ENCODE data around the gene SCAP.
"Not testable (repeated sequence)": the region's sequence is repeated elsewhere in the genome, so short reads cannot be mapped to it uniquely, and the experiment has no call there.

SCAP gene

DNA sequence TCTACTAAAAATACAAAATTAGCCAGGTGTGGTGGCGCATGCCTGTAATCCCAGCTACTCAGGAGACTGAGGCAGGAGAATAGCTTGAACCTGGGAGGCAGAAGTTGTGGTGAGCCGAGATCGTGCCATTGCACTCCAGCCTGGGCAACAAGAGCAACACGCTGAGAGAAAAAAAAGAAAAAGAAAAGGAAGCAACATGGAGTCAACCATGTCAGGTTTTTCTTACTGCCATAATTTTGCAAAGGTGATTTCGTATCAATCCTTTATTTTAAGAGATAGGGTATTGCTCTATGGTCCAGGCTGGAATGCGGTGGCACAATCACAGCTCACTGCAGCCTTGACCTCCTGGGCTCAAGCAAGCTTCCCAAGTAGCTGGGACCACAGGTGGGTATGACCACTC, 4.5 kb upstream of the SCAP start:
- not testable (repeated sequence) for DNase-seq

DNA sequence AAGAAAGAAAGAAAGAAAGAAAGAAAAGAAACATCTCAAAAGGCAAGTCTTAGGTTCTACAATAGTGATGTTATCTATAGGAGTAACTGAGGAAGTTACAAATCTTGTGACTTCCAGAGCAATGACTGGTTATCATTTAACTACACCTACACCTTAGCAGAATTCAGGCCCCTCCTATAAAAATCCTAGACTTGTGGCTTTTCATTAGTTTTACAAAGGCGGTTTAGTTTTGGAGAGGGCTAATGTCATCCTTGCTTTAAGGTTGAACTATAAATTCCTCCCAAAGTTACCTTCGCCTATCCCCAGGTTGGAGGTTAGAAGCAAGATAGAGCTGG, 4.1 kb upstream of the SCAP start:
- no peak for DNase-seq

DNA sequence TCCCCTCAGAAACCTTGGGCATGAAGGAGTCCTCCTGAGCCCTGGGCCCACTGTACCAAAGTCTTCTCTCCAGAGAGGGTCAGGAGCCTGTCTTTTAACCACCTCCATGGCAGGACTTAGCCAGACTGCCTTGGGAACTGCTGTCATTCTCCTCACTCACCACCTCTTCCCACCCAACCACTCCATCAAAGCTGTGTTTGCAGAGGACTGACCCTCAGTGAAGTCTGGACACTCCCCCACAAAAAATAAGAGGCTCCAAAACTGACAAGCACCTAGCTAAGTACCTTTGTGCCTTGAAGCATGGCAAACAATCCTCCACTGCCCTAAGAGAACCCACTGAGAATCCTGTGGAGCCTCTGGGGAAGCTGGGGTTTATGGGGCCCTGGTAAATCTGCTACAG, 2.3 kb upstream of the SCAP start:
- no peak for DNase-seq

DNA sequence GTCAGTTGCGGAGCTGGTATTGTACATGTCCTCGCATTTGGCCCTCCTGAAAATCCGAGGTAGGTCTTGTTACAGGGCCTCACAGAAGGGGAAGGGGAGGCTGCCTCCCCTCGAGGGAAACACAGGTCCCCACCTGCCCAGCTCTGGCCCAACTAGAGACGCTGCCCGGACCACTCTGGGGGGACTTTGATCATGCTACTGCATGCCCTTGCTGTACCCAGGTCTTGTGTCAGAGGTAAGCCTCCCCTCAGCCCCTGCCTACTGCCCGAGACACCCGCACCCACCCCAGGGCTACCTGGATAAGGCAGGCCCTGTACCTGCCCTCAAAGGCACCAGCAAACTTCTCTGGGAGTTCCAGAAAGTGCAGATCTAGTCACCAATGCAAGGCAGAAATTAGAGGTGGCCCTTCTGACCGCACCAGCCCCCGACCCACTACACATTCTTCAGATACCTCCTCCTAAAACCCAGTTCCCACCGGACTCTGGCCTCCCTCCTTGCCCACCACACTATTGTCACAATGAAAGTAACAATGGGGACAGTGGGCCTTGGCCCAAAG, 981 bp upstream of the SCAP start:
- no peak for DNase-seq

DNA sequence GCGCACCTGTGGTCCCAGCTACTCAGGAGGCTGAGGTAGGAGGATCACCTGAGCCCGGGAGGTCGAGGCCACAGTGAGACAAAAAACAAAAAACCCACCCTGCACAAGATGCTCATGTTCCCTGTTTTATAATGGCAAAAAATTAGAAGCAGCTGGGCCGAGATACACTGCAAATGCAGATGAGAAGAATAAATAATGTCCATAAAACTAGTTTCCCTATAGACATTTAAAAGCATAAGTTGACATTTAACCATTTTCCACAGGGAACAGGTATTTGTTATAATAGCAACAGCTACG, 537 bp upstream of the SCAP start:
- DNase-seq: no peak

GRCh38 chr3:47475029-47475569, 642 bp downstream of the SCAP start:
- DNase-seq: no peak

DNA sequence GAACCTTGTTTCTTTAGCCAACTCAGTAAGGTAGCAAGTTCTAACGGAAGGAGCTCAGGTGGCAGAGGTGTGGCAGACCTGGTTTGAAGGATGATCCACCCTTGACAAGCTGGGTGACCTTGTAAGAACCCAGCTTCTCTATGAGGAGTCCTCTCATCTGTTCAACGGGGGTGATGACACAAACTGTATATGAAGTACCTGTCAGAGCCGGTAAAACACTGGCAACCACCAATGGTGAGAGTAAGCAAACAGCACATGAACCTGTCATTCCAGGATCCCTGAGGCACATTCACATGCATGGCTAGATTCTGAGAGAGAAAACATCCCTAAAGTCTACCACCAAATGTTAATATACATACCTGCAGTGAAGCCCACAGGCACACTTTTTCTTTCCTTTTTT, 2.4 kb downstream of the SCAP start:
- peak; percentile 0 for DNase-seq

DNA sequence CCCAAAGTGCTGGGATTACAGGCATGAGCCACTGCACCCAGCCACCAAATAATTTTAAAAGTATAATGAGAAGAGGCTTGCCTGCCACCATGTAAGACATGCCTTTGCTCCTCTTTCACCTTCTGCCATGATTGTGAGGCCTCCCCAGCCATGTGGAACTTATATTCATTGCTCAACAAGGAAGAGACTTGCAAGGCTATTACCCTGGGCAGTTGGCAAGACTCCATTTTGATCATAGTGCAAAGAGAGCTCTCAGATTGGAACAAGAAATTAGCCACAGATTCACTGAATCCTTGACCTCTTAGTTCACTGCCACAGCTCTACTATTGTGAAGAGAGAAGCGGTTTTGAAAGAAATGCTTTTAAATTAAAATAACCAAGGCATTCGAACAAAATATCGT, 6.1 kb downstream of the SCAP start:
- DNase-seq: no peak

- not testable (repeated sequence) for DNase-seq
Observed at GRCh38 chr3:47468315-47468714, 7.4 kb downstream of the SCAP start.

- DNase-seq: no peak
Observed at GRCh38 chr3:47464588-47464987, 11.2 kb downstream of the SCAP start.

- not testable (repeated sequence) for DNase-seq
Observed at GRCh38 chr3:47459534-47460085, 16.1 kb downstream of the SCAP start.

DNA sequence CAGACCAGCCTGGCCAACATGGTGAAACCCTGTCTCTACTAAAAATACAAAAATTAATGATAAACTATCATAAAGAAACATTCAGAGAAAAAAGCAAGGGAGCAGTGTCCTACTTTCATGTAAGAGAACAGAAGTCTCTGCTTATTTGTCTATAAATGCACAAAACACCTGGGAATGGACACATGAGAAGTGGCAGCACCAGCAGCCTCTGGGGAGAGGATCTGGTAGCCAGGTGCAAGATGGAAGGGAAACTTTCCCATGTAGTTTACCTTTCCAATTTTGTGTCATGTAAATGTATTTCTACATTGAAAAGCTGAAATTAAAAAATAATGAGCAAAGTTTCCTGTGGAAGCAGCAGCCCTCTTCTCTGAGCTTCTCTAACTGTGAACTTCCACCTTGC, 18.8 kb downstream of the SCAP start:
- no peak for DNase-seq

DNA sequence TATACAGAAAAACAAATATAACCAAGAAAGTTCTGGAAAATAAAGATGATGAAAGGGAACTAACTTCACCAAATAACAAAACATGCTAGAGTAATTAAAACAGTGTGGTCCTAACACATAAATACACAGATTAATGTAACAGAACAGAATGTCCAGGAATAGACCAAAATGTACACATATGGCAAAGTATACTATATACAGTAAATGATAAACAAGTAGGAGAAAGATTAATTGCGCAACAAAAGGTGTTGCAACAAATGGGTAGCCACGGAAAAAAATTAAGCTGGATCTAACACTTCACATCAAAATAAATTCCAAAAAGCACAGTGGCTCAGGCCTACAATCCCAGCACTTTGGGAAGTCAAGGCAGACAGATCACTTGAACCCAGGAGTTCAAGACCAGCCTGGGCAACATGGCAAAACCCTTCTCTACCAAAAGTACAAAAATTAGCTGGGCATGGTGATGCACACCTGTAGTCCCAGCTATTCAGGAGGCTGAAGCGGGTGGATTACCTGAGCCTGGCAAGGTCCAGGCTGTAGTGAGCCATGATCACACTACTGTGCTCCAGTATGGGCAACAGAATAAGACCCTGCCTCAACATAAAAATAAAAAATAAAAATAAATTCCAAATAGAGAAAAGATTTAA, 19.8 kb downstream of the SCAP start:
- DNase-seq: no peak

DNA sequence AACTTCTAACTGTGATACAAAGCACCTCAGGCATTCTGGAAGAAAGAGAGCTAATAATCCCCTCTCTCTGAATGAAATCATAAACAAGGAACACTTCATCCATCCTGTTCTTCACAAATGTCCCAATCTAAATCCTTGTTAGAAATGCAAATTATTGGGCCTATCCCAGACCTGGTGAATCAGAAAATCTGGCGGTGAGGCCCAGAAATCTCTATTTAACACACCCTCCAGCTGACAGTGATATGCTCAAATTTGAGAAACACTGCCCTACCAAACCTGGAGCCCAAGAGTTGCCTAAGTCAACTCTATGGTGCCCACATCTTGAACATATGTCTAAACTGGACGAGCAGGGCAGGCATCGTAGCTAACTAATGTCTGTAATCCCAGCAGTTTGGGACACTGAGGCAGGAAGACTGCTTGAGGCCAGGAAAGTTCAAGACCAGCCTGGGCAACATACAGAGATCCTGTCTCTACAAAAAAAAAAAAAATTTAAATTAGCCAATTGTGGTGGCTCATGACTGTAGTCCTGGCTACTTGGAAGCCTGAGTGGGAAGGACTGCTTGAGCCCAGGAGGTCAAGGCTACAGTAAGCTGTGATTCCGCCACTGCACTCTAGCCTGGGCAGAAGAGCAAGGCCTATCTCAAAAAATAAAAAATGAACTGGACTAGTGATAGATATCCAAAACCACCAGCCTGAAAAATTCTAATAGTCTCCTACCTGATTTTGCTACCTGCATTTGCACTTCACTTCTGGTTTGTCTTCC, 23.1 kb downstream of the SCAP start:
- DNase-seq: no peak

- DNase-seq: no peak
Observed at GRCh38 chr3:47444103-47444502, 31.6 kb downstream of the SCAP start.

- DNase-seq: no peak
Observed at GRCh38 chr3:47443611-47443995, 32.1 kb downstream of the SCAP start.

GRCh38 chr3:47441796-47442551, 33.8 kb downstream of the SCAP start:
- no peak for DNase-seq

- DNase-seq: no peak
Observed at GRCh38 chr3:47440131-47440530, 35.6 kb downstream of the SCAP start.

DNA sequence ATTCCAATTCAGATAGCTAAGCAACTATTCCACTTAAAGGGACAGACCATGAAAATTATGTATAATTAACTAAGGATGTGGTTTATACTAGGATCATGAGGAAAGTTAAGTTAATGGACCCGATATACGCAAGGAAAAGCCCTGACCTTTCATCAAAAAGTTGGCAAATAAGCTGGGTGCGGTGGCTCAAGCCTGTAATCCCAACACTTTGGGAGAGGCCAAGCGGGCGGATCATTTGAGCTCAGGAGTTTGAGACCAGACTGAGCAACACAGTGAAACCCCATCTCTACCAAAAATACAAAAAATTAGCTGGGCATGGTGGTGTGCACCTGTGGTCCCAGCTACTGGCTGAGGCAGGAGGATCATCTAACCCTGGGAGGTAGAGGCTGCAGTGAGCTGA, 39.6 kb downstream of the SCAP start:
- DNase-seq: no peak

- DNase-seq: no peak
Observed at GRCh38 chr3:47434849-47435248, 40.9 kb downstream of the SCAP start.

GRCh38 chr3:47433796-47434195, 41.9 kb downstream of the SCAP start:
- DNase-seq: no peak

DNA sequence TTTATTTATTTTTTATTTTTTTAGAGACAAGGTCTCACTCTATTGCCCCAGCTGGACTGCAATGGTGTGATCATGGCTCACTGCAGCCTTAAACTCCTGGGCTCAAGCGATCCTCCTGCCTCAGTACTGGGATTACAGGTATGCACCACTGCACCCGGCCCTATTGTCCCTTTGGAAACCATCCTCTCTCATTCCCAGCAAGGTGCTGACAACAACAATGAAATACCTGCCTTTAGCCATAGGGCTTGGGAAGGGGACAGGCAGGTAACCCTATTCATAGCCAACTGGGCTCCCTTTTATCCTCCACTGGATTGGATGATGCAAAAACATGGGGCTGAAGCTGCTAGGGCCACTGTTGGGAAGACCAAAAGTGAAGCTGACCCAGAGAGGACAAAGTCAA, 43.1 kb downstream of the SCAP start:
- DNase-seq: no peak

DNA sequence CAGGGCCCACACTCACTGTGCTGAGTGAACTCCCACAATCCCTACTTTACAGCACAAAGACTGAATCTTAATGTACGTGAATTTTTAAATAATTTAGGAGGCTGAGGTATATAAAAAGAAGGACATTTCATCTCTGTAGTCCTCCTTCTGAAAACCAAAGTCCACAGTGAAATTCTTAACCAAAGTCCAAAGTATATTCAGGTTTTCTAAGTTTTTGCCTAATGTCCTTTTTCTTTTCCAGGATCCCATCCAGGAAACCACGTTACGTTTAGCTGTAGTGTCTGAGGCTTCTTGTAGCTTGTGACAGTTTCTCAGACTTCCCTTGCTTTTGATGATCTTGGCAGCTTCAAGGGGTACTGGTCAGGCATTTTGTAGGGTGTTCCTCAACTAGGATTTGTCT, 44.5 kb downstream of the SCAP start:
- DNase-seq: no peak

GRCh38 chr3:47430606-47431005, 45.1 kb downstream of the SCAP start:
- DNase-seq: no peak

Data from NCI-H345 (cell line).